ENCODE measurements around the gene PMPCA. TPM values are rescaled to one million over a fixed set of nuclear protein-coding genes. Genes with fewer than 3 reads are reported as not detected.
A peak's percentile ranks its signal among the peaks of the same experiment; 100 is the strongest.

PMPCA gene
- total RNA-seq: 10 to 100 TPM; 49.4 to 66.1 TPM
- long read RNA-seq, transcript PMPCA-201 (13 exons, 2,174 nt): major isoform, 244 of 259 reads
- long read RNA-seq, partial matches to known transcripts: 2 of 259 reads
- long read RNA-seq, other reads (novel, unspliced or antisense): 13 of 259 reads

GRCh38 chr9:136410500-136411287 lies at the start of gene PMPCA, which contains the start of gene ENTR1:
PMPCA (plus strand) TSS chr9:136410658; CDS start chr9:136410669, 11 bp downstream.
ENTR1 (minus strand) TSS chr9:136410614; CDS start chr9:136410397, 217 bp downstream.
- intact Hi-C loops (cut with DNase I): no loop called here
- ATAC-seq (peak; percentile 93 to 95), DNase-seq (peak; percentile 95)

GRCh38 chr9:136361047-136361753 lies 49.3 kb upstream of the PMPCA start:
- no peak for ATAC-seq
- intact Hi-C loops (cut with DNase I): no loop called here

GRCh38 chr9:136361754-136362449 lies 48.6 kb upstream of the PMPCA start:
- DNase-seq (no peak), ATAC-seq (no peak)
- intact Hi-C loops (cut with DNase I): no loop called here

More at GRCh38 chr9:136361047-136361753, 49.3 kb upstream of the PMPCA start:
- DNase-seq: no peak

- ATAC-seq (no peak), DNase-seq (no peak)
- intact Hi-C loops (cut with DNase I): no loop called here
These were observed 48.0 kb upstream of the PMPCA start for GRCh38 chr9:136362450-136362784.

- intact Hi-C loops (cut with DNase I): no loop called here
- DNase-seq (peak; percentile 97), ATAC-seq (peak; percentile 89 to 94)
These were observed 47.1 kb upstream of the PMPCA start, which contains the start of gene DNLZ for GRCh38 chr9:136363106-136363948. DNLZ (minus strand) TSS chr9:136363744; CDS start chr9:136363714, 30 bp downstream.

GRCh38 chr9:136363949-136364748 lies 46.3 kb upstream of the PMPCA start:
- ATAC-seq (no peak), DNase-seq (no peak)
- intact Hi-C loops (cut with DNase I): no loop called here

GRCh38 chr9:136364942-136365774 lies 45.3 kb upstream of the PMPCA start:
- intact Hi-C loops (cut with DNase I): no loop called here
- DNase-seq (no peak), ATAC-seq (no peak)

- no peak for ATAC-seq
- no peak for DNase-seq
- intact Hi-C loops (cut with DNase I): no loop called here
These were observed 44.7 kb upstream of the PMPCA start for GRCh38 chr9:136365775-136366222.

GRCh38 chr9:136366826-136367225 lies 43.6 kb upstream of the PMPCA start:
- DNase-seq: no peak
- ATAC-seq: no peak

GRCh38 chr9:136367296-136368145 lies 42.9 kb upstream of the PMPCA start:
- ATAC-seq: no peak
- DNase-seq: no peak
- intact Hi-C loops (cut with DNase I): no loop called here

More at GRCh38 chr9:136366826-136367225, 43.6 kb upstream of the PMPCA start:
- intact Hi-C loops (cut with DNase I): no loop called here

- ATAC-seq: no peak
- intact Hi-C loops (cut with DNase I): no loop called here
These were observed 42.3 kb upstream of the PMPCA start for GRCh38 chr9:136368190-136368589.

GRCh38 chr9:136370037-136370436 lies 40.4 kb upstream of the PMPCA start:
- ATAC-seq: no peak
- intact Hi-C loops (cut with DNase I): no loop called here
- DNase-seq: no peak

More at GRCh38 chr9:136368190-136368589, 42.3 kb upstream of the PMPCA start:
- no peak for DNase-seq

- ATAC-seq (no peak), DNase-seq (no peak)
- intact Hi-C loops (cut with DNase I): no loop called here
These were observed 39.5 kb upstream of the PMPCA start for GRCh38 chr9:136370687-136371532.

- intact Hi-C loops (cut with DNase I): no loop called here
These were observed 39.0 kb upstream of the PMPCA start for GRCh38 chr9:136371533-136371880.

GRCh38 chr9:136372006-136372405 lies 38.5 kb upstream of the PMPCA start:
- intact Hi-C loops (cut with DNase I): no loop called here
- DNase-seq: no peak
- no peak for ATAC-seq

More at GRCh38 chr9:136371533-136371880, 39.0 kb upstream of the PMPCA start:
- ATAC-seq: no peak
- DNase-seq: no peak
